LNCAP (cell line): ENCODE data around the gene DRG1.

Source experiments
- TF ChIP-seq, protein P1 (sequence below): fragments of 450-650 bp; IDR thresholded peaks from 2 replicates; pipeline ENCODE4 v1.5.1; 2017; ENCODE audit warnings: mild to moderate bottlenecking

Gene DRG1

DNA sequence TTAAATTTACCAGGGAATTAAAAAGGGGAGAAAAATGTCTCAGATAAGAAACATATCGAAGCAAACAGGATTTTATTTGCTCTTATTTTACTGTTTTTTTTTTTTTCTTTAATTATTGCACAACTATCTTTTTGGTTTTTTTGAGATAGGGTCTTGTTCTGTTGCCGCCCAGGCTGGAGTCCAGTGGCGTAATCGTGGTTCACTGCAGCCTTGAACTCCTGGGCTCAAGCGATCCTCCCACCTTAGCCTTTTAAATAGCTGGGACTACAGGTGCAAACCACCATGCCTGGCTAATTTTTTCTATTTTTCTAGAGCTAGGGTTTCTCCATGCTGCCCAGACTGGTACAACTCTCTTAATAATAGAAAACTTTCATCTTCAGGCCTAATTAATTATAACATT is 32.5 kb downstream of the DRG1 start:
- TF ChIP-seq, protein P1, sequence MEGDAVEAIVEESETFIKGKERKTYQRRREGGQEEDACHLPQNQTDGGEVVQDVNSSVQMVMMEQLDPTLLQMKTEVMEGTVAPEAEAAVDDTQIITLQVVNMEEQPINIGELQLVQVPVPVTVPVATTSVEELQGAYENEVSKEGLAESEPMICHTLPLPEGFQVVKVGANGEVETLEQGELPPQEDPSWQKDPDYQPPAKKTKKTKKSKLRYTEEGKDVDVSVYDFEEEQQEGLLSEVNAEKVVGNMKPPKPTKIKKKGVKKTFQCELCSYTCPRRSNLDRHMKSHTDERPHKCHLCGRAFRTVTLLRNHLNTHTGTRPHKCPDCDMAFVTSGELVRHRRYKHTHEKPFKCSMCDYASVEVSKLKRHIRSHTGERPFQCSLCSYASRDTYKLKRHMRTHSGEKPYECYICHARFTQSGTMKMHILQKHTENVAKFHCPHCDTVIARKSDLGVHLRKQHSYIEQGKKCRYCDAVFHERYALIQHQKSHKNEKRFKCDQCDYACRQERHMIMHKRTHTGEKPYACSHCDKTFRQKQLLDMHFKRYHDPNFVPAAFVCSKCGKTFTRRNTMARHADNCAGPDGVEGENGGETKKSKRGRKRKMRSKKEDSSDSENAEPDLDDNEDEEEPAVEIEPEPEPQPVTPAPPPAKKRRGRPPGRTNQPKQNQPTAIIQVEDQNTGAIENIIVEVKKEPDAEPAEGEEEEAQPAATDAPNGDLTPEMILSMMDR, result no peak

DNA sequence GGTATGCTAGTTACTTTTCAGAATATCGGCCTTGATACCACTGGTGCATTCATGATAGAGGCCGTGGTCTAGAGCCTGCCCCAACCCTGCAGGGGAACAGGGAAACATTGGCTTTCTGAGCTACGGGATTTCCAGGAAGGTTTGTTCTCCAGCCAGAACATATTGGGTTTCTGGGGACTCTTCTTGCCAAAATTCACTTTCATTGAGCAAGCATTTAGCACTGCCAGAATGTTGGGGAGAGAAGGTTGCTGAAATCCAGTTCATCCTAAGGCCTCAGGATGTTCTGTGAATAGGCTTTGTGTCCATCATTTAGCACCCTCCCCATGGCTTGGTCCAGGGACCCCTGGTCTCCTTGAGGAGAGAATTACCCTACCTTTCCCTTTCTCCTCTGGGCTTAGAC is 36.7 kb downstream of the DRG1 start:
- TF ChIP-seq, protein P1, result no peak

DNA sequence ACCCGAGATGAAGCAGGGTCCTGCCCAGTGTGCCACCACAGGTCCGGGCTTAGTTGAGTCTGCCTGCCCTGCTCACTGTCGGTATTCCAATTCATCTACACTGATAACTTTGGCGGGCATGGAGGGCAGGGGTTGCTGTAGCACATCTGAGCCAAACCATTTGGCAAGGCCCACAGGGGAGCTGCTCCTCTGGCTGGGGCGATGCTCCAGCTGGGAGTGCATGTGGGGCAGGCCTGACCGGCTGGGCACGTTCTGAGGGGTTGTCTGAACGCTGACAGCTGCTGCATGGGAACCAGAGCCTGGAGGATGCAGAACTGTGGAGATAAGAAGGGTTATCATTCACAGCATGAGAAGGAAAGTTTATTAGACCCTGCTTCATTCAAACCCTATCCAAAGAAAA is 40.4 kb downstream of the DRG1 start:
- TF ChIP-seq, protein P1, result no peak

DNA sequence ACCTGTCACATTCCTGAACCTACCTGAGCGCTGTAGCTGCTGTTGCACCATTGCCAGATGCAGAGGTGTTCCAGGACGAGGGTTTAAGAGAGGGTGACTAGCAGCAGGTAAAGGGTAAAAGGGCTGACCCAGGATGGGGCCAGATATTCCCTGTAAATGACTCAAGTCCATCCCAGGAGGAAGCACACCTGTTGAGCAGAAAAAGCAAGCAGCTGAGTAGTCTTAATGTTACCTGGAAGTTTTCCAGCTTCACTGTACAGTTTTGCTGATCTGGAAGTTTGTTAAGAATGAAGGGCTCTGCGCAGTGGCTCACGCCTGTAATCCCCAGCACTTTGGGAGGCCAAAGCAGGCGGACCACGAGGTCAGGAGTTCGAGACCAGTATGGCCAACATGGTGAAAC is 41.3 kb downstream of the DRG1 start:
- TF ChIP-seq, protein P1, result no peak

DNA sequence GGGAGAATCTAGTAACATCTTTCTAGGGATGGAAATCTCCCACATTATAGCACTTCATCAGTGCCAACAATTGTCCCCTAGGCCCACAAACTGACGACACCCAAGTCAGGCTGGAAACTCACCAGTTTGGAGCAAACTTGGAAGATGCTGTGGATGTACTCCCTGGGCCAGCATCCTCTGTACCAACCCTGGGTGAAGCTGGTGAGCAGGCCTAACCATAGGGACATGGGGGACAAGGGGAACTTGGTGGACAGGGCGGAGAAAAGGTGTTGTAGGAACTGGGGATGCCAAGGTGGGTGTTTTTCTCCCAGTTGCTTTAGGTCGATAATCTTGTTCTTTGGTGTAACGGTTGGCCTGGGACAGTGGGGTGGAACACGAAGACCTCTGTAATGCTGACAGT is 42.2 kb downstream of the DRG1 start:
- TF ChIP-seq, protein P1, result no peak

DNA sequence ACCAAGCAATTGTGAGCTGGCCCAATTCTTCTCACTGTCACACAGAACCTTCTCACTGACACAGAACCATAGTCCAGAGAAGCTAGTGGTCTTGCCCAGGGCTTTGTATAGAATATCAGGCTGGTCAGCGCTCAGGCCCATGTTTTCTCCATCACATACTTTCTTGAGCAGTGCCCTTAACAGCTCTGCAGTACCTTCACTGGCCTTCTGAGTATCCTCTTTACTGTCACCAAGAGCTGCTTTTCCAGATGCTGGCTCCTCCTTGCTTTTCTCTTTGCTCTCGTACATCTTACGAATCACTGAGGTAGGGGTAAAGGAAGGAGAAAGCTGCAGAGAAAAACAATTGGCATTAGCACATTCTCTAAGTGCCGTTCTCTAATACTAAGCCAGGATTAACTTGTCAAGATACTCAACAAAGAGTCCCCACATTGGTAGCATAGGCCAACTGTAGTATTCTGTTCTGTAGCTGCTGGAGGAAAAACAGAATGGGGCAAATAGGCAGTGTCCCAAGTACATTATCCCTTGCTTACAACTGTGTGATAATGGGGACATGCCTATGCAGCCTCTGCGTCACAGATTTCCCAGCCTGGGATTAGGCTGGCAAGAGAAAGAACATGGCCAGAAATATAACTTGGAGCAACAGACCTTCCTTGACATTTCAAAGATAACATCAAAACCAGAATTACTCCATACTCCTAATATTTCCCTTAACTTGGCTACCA is 43.5 kb downstream of the DRG1 start:
- TF ChIP-seq, protein P1, result no peak

DNA sequence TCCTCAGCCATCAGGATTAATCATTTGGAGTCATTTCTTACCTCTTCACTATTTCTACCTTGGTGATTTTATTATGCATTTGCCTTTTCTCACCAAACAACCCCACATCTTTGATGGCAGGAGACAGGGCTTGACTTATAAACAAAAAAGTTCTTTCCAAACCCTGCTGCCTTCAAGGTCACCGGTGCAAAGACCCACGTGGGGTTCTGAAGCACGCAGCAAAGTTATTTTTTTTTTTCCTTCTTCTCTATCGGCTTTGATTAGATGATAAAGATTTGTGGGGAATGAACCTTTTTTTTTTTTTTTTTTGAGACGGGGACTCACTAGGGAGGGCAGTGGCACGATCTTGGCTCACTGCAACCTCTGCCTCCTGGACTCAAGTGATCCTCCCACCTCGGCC is 44.1 kb downstream of the DRG1 start:
- TF ChIP-seq, protein P1, result no peak

DNA sequence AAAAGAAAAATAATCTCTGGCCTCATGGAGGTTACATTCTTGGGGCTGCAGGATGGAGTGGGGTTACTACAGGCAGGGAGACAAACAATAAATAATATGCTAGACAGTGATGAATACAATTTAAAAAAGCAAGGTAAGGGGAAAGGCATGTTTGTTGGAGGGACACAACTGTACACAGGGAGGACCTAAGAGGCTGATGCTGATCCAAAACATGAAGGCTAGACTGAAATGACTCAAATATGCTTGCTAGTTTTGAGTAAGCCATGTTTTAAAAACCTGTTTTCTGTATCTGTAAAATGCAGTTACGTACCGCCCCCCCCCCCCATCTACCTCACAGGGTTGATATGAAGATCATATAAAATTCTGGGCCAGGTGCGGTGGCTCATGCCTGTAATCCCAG is 46.2 kb downstream of the DRG1 start:
- TF ChIP-seq, protein P1, result no peak
